SK-N-SH (cell line): ENCODE results near the gene CYP2B6.

Experiments
- FOXM1 ChIP-seq: IDR thresholded peaks from 2 replicates; pipeline ENCODE4 v1.4.0; 2012; ENCODE audit warnings: low read depth, mild to moderate bottlenecking
- MXI1 ChIP-seq: IDR thresholded peaks from 2 replicates; pipeline ENCODE4 v1.6.1; 2012; ENCODE audit warnings: mild to moderate bottlenecking, low read depth, low read length, improper control_type of control experiment
- NRF1 ChIP-seq: IDR thresholded peaks from 2 replicates; pipeline ENCODE4 v1.6.1; 2012; ENCODE audit warnings: low read depth, mild to moderate bottlenecking, low read length
- PBX3 ChIP-seq: IDR thresholded peaks from 2 replicates; pipeline ENCODE4; 2012
- POLR2AphosphoS5 ChIP-seq: IDR thresholded peaks from 2 replicates; pipeline ENCODE4 v1.6.1; 2012; ENCODE audit warnings: low read depth, low read length
- RAD21 ChIP-seq: IDR thresholded peaks from 2 replicates; pipeline ENCODE4 v1.6.1; 2012; ENCODE audit warnings: mild to moderate bottlenecking, low read length
- RFX5 ChIP-seq: IDR thresholded peaks from 2 replicates; pipeline ENCODE4 v1.6.1; 2012; ENCODE audit warnings: mild to moderate bottlenecking, improper control_type of control experiment, low read length
- RXRA ChIP-seq: IDR thresholded peaks from 2 replicates; pipeline ENCODE4 v1.4.0; 2012; ENCODE audit warnings: low read depth, mild to moderate bottlenecking, borderline replicate concordance
- TCF12 ChIP-seq: IDR thresholded peaks from 2 replicates; pipeline ENCODE4 v1.4.0; 2012
- TEAD4 ChIP-seq: IDR thresholded peaks from 2 replicates; pipeline ENCODE4 v1.4.0; 2012; ENCODE audit warnings: mild to moderate bottlenecking, borderline replicate concordance; ENCODE audit not compliant: insufficient read depth
- USF2 ChIP-seq: fragments of 150-350 bp; IDR thresholded peaks from 2 replicates; pipeline ENCODE4 v1.6.1; 2017; ENCODE audit warnings: antibody characterized with exemption, low read length, low read depth, borderline replicate concordance
- YY1 ChIP-seq: IDR thresholded peaks from 2 replicates; pipeline ENCODE4 v1.4.0; 2012; ENCODE audit warnings: low read depth, mild to moderate bottlenecking
- TF ChIP-seq, protein P1 (sequence below): fragments of 200-600 bp; sonication (generic); IDR thresholded peaks from 2 replicates; pipeline ENCODE4 v1.6.1; 2017; ENCODE audit warnings: antibody characterized with exemption, mild to moderate bottlenecking, moderate library complexity

DNA sequence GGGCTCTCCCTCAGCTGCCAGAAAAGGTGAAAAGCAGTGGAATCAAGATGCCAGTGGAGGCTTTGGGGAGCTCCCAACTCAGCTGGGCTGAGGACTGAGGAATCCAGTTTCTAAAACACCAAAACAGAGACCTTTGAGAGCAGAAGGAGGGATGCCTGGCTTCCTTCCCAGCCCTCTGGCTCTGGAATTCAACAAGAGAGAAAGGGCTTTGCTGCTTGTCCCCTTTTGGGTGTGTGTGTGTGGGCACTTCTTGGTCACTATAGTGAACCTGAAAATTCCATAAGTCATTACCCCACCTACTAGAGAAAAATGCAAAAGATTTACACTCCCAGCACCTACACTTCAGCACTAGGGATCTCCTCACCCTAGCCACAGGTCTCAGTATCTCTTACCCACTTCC is 30.3 kb upstream of the CYP2B6 start:
- TF ChIP-seq, protein P1, sequence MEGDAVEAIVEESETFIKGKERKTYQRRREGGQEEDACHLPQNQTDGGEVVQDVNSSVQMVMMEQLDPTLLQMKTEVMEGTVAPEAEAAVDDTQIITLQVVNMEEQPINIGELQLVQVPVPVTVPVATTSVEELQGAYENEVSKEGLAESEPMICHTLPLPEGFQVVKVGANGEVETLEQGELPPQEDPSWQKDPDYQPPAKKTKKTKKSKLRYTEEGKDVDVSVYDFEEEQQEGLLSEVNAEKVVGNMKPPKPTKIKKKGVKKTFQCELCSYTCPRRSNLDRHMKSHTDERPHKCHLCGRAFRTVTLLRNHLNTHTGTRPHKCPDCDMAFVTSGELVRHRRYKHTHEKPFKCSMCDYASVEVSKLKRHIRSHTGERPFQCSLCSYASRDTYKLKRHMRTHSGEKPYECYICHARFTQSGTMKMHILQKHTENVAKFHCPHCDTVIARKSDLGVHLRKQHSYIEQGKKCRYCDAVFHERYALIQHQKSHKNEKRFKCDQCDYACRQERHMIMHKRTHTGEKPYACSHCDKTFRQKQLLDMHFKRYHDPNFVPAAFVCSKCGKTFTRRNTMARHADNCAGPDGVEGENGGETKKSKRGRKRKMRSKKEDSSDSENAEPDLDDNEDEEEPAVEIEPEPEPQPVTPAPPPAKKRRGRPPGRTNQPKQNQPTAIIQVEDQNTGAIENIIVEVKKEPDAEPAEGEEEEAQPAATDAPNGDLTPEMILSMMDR, result no peak
- TF ChIP-seq RAD21 (no peak), RFX5 (no peak), YY1 (no peak), FOXM1 (no peak), TCF12 (no peak), MXI1 (no peak), POLR2AphosphoS5 (no peak), USF2 (no peak), PBX3 (no peak), NRF1 (no peak), TEAD4 (no peak), RXRA (no peak)
